Measurements from ENCODE around the gene TDG.

TDG gene

DNA sequence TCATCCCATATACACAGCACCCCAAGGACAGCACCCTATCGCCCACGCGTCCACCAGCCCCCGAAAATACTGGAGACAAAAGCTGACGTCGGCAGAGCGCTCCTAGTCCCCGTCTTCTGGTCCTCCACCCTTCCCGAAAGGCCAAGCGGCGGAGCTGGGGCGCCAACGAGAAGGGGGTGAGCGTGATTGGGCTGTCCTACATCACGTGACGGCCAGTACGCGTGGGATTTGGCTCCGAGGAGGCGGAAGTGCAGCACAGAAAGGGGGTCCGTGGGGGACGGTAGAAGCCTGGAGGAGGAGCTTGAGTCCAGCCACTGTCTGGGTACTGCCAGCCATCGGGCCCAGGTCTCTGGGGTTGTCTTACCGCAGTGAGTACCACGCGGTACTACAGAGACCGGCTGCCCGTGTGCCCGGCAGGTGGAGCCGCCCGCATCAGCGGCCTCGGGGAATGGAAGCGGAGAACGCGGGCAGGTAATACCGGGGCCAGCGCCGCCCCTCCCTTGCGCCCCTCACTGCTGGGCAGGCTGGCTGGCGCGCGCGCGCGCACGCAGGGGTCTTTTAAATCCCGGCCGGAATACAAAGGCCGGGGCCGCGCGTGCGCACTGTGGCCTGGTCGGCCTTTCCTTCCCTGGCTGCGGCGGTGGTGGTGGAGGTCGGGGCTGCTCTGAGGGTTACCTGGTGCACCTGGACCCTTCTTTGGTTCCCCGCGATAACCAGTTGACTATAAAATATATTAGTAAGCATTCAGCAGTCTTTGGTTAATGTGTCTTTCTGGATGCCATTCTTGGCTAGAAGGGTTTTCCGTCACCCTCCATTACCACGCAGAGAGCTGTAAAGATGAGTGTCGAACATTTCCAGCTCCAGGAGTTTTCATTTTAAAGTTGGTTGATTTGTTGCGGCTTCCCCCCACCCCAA, at the start of gene TDG:
Gene TDG (plus strand): TSS at position 283 of the 915 bp plus-strand sequence. CDS start 166 bp downstream, at position 449.
- peak; percentile 96 to 98 for DNase-seq

DNA sequence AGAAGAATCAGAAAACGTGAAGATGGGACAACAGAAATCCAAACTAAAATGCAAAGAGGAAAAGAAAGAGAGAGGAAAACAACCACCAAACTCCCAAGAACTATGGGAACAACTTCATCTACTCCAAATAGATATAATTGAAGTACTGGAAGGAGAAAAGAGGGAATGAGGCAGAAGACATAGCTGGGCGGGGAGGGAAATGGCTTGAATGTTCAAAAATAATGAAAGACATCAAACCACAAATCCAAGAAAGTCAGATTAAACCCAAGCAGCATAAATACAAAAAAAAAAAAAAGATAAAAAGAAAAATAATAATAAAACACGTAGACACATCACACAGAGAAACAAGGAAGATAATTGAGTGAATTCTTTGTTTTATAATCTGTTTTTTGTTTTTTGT, 47.8 kb upstream of the TDG start:
- DNase-seq, result no peak

GRCh38 chr12:103924761-103925641, 40.7 kb upstream of the TDG start:
- DNase-seq, result peak in 1 of 2 experiments; percentile 57

- no peak for DNase-seq
These were observed 37.0 kb upstream of the TDG start for GRCh38 chr12:103928682-103929045.

DNA sequence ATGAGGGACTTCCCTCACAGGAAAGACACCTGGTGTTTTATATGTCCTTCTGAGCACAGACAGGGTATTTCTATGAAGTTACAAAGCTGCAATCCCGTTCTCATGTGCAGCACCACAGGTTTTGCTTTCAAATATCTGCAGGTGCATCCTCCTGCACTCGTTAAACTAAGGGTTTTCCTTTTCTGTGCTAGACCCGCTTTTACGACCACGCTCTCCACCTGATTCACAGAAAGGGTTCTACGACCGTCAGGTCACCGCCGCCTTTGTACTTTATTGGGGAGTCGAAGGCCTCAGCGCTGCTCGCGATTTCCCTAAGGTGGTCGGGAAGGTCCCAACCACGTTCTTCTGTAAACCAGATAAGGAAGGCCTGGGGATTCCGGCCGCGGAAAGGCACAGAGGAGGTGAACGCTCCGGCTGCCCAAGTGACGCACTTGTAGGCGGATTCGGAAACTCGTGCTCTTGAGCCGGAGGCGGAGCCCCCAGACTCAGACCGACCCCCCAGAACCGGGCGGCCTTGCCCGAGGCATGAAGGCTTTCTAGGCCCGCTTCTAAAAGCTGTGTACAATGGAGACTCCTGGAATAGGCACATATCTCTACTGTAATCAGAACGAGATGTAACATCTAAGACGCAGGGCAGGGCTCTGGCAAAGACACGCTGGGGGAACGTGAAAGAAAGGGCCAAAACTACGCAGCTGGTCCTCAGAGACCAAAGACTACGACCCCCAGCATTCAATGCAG, 36.5 kb upstream of the TDG start:
- DNase-seq, result peak; percentile 91 to 93

DNA sequence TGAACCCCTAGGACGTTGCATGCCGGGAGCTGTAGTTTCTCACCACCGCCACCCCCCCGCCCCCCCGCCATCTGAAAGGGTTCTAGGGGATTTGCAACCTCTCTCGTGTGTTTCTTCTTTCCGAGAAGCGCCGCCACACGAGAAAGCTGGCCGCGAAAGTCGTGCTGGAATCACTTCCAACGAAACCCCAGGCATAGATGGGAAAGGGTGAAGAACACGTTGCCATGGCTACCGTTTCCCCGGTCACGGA, 36.0 kb upstream of the TDG start:
- DNase-seq, result no peak

DNA sequence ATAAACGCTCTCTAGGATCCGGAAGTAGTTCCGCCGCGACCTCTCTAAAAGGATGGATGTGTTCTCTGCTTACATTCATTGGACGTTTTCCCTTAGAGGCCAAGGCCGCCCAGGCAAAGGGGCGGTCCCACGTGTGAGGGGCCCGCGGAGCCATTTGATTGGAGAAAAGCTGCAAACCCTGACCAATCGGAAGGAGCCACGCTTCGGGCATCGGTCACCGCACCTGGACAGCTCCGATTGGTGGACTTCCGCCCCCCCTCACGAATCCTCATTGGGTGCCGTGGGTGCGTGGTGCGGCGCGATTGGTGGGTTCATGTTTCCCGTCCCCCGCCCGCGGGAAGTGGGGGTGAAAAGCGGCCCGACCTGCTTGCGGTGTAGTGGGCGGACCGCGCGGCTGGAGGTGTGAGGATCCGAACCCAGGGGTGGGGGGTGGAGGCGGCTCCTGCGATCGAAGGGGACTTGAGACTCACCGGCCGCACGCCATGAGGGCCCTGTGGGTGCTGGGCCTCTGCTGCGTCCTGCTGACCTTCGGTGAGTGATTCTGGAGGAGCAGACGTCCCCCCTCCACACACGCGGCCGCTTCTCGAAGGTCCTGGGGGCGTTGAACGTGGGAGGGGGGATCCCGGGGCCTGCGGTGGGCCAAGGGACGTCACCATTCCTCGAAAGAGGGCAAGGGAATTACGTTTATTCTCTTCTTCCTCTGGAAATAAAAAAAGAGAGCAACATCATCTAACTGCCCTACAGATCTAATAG, 35.5 kb upstream of the TDG start, which contains the start of gene HSP90B1:
Gene HSP90B1 (plus strand): TSS at position 377 of the 753 bp plus-strand sequence. CDS start 106 bp downstream, at position 483.
- peak; percentile 98 to 100 for DNase-seq

- no peak for DNase-seq
These were observed 34.6 kb upstream of the TDG start for GRCh38 chr12:103930787-103931735.

- no peak for DNase-seq
These were observed 32.4 kb upstream of the TDG start for GRCh38 chr12:103933237-103933636.

DNA sequence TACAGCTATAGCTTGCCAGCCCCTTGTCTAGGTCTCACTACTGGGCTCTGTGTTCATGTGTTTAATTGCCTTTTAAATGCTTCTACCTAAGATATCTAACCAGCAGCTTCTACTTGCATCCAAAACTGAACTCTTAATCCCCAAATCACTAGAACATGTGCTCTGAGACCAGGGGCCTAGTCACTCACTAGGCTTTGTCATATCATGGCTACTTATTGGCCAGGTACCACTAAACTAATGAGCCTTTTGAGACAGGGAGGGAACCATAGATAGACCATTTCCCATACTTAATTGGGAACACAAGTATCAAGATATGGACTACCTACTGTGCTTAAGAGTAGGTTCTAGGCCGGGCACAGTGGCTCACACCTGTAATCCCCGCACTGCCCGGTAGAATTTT, 29.0 kb upstream of the TDG start:
- DNase-seq, result no peak

GRCh38 chr12:103944964-103945363, 20.7 kb upstream of the TDG start:
- no peak for DNase-seq

DNA sequence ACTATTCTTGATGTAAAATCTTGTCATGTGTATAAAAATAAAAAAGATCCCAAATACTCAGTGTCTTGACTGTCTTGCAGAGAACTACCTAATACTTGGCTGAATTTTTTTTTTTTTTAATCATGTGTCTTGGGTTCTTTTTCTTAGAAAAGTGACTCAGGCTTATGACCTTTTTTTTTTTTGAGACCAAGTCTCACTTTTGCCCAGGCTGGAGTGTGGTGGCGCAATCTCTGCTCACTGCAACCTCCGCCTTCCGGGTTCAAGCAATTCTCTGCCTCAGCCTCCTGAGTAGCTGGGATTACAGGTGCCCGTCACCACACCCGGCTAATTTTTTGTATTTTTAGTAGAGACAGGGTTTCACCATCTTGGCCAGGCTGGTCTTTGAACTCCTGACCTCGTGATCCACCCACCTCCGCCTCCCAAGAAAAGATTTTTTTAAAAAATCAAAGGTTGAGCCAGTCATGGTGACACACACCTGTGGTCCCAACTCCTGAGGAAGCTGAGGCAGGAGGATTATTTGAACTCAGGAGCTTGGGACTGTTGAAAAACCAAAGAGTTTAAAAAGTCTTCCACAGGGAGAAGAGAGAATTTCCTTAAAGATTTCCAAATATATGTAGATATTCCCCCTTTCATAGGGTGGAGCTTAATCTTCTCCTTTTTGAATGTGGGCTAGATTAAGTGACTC, 17.7 kb upstream of the TDG start:
- DNase-seq, result no peak

GRCh38 chr12:103948746-103949406, 16.8 kb upstream of the TDG start:
- DNase-seq, result no peak

DNA sequence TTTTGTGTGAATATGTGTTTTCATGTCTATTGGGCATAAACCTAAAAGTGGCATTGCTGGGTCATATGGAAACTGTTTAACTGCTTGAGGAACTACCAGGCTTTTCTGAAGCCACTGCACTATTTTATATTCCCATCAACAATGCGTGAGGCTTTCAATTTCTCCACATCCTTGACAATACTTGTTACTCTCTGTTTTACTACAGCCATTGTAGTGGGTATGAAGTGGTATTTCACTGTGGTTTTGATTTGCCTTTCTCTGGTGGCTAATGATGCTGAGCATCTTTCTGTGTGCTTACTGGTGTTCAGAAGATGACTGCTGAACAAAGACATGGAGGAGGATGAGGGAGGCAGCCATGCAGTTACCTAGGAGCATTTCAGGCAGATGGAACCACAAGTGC, 13.2 kb upstream of the TDG start:
- no peak for DNase-seq

DNA sequence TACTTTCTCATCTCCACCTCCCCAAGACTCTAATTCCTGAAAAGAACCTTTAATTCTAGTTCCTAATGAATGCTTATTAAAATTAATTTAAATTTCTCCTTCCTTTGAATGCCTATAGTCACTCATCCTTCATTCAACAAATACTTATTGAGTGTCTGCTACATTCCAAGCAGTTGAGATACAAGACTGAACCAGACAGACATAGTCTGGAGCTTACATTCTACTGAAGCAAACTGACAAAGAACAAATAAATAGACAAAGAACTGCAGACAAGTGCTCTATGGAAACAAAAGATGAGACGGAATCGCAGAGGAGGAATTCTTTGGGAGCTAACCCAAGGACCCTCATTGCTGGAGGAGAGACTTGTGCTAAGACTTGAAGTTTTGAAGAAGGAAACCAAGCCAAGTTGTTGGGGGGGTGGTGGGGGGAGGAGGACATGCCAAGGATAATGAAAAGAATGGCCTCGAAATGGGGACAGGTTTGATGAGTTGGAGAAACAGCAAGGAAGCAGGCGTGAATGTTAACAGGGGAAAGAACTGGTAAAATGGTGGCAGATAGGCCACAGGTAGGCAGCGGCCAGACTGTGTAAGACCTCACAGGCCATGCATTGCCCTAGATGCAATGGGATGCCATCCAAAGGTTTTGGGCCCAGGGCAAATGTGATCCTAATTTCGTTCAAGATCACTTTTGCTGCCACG, 9.7 kb upstream of the TDG start:
- DNase-seq, result no peak

GRCh38 chr12:103956509-103957027, 9.1 kb upstream of the TDG start:
- peak in 1 of 2 experiments; percentile 52 for DNase-seq

DNA sequence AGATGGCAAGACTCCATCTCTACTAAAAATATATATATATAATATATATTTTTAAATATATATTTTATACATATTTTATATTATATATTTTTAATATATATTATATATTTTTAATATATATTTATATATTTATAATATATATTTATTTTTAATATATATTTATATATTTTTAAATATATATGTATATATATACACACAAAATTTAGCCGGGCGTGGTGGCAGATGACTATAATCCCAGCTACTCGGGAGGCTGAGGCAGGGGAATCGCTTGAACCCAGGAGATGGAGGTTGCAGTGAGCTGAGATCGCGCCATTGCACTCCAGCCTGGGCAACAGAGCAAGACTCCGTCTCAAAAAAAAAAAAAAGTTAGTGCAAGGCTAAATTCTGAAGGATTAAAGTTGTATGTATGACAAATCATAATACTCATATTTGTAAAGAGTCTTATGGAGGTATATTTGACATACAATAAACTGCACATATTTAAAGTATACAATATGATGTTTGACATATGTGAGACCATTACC, 7.7 kb upstream of the TDG start:
- DNase-seq, result no peak

DNA sequence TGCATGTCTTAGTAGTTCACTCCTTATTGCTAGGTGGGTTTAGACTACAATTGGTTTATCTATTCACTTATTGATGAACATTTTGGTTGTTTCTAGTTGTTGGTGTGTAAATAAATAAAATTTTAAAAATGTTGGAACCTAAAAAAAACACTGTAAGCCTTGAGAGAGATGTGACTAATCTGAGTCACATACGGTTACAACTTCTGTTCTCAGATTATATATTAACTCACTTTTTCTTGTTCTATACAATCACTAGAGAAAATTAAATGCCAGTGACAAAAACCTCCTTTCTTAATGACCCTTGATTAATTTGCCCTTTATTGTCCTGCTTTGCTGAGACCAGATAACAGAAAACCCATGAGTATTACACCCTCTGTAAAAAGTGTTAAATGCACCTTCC, 7.1 kb upstream of the TDG start:
- DNase-seq, result no peak

Measured in NCI-H446 (cell line).